RWPE2 (cell line): ENCODE data around the gene ZNF428.

Source experiments
- ATAC-seq: fragments of 200-7000 bp; cut with Tn5 transposase; 3 replicates; pipeline ENCODE4 v1.9.1; 2021; ENCODE audit warnings: low read depth
- DNase-seq: peaks from one replicate; pipeline ENCODE4 v3.0.0-alpha.2; 2020; ENCODE audit warnings: low spot score
- H3K27ac ChIP-seq: fragments of 450-650 bp; 2 replicates; pipeline ENCODE4 v1.5.1; 2017; ENCODE audit warnings: mild to moderate bottlenecking; ENCODE audit not compliant: poor library complexity, severe bottlenecking
- H3K27me3 ChIP-seq: fragments of 250-450 bp; sonication (Bioruptor Pico); 2 replicates; pipeline ENCODE4 v1.5.1; 2021; ENCODE audit warnings: mild to moderate bottlenecking, moderate library complexity; ENCODE audit not compliant: insufficient read depth, poor library complexity, severe bottlenecking
- H3K36me3 ChIP-seq: fragments of 250-450 bp; sonication (Bioruptor Pico); 2 replicates; pipeline ENCODE4 v1.5.1; 2020; ENCODE audit warnings: low read depth, mild to moderate bottlenecking, moderate library complexity
- H3K4me1 ChIP-seq: fragments of 250-450 bp; sonication (Bioruptor Pico); 2 replicates; pipeline ENCODE4 v1.5.1; 2021; ENCODE audit warnings: mild to moderate bottlenecking, moderate library complexity; ENCODE audit not compliant: insufficient read depth, poor library complexity, severe bottlenecking
- H3K4me3 ChIP-seq: fragments of 250-450 bp; sonication (Bioruptor Pico); 2 replicates; pipeline ENCODE4 v1.5.1; 2021; ENCODE audit warnings: mild to moderate bottlenecking, moderate library complexity; ENCODE audit not compliant: severe bottlenecking
- H3K9me3 ChIP-seq: fragments of 250-450 bp; sonication (Bioruptor Pico); 2 replicates; pipeline ENCODE4 v1.5.1; 2021; ENCODE audit warnings: mild to moderate bottlenecking, moderate library complexity; ENCODE audit not compliant: severe bottlenecking
- CTCF ChIP-seq: fragments of 450-650 bp; IDR thresholded peaks from one replicate; pipeline ENCODE4 v1.5.1; 2017; ENCODE audit warnings: mild to moderate bottlenecking, moderate library complexity; ENCODE audit not compliant: poor library complexity, severe bottlenecking

ZNF428 gene

DNA sequence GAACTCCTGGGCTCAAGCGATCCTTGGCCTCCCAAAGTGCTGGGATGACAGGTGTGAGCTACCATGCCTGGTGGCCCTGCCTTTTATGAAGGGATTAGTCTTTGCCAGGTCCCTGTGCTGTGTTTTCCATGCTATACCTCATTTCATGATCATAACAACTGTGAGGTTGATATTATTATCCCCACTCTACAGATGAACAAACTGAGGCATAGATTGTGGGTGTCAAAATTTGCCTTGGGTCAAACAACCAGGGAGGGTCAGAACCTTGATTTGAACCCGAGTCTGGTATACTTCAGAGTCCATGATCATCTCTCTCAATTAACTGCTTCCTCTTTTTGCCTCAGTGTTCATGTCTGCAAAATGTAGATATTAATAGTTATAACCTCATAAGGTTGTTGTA, 36.9 kb downstream of the ZNF428 start:
- no peak overlapping the region for H3K27ac ChIP-seq
- H3K9me3 ChIP-seq: no peaks in the 10 kb centered on the region
- DNase-seq (no peak), ATAC-seq (no peak)
- no peak for TF ChIP-seq CTCF
- no peaks in the 10 kb centered on the region for H3K27me3 ChIP-seq
- H3K4me1 ChIP-seq: no peaks in the 10 kb centered on the region
- H3K36me3 ChIP-seq: no peaks in the 10 kb centered on the region
- H3K4me3 ChIP-seq: no peak overlapping the region

- H3K27ac ChIP-seq: no peak overlapping the region
- no peaks in the 10 kb centered on the region for H3K36me3 ChIP-seq
- no peak for TF ChIP-seq CTCF
- peaks cover 1% of the 10 kb centered on the region for H3K4me1 ChIP-seq
- DNase-seq (no peak), ATAC-seq (no peak)
- no peak overlapping the region for H3K4me3 ChIP-seq
- no peaks in the 10 kb centered on the region for H3K9me3 ChIP-seq
- H3K27me3 ChIP-seq: no peaks in the 10 kb centered on the region
Measured at GRCh38 chr19:43581467-43581866, 38.0 kb downstream of the ZNF428 start.

GRCh38 chr19:43578787-43579186, 40.6 kb downstream of the ZNF428 start:
- H3K27ac ChIP-seq: no peak overlapping the region
- no peak for TF ChIP-seq CTCF
- ATAC-seq (no peak), DNase-seq (no peak)
- no peak overlapping the region for H3K4me3 ChIP-seq
- no peaks in the 10 kb centered on the region for H3K9me3 ChIP-seq
- peaks cover 4% of the 10 kb centered on the region for H3K36me3 ChIP-seq
- H3K27me3 ChIP-seq: no peaks in the 10 kb centered on the region
- peaks cover 9% of the 10 kb centered on the region for H3K4me1 ChIP-seq

DNA sequence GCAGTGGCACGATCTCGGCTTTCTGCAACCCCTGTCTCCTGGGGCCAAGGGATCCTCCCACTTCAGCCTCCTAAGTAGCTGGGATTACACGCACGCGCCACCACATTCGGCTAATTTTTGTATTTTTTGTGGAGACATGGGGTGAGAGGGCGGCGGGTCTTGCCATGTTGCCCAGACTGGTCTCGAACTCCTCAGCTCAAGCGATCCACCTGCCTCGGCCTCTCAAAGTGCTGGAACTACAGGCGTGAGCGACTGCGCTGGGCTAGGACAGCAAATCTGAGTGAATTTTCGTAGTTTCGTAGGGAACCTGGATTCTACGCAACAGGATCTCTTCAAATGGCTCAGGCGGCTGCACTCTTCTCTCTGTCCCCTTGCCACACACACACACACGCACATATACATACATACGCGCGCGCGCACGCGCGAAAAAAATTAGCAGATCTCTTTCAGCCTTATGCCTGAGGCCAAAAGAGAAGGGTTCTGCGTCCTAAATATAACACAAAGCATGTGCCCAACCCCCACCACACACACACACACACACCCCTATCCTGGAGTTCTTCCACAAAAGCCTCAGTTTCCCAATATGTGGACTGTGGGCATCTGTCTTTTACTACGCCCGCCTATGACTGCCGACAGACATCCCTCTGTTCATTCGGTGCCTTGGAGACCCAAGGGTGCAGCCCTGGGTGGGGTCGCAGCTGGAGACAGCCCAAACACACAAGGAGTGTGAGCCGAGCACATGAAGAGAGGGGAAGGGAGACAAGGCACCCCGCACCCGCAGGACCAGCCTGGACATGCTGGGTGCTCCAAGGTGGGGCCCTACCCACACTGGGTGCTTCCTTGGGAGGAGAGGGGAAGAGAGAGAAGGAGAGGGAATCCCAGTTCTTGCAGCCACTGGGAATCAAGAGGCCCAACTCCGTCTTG, 43.2 kb downstream of the ZNF428 start:
- H3K36me3 ChIP-seq: peaks cover 16% of the 10 kb centered on the region
- H3K27me3 ChIP-seq: no peaks in the 10 kb centered on the region
- ATAC-seq (no peak), DNase-seq (no peak)
- no peaks in the 10 kb centered on the region for H3K9me3 ChIP-seq
- TF ChIP-seq CTCF: no peak
- no peak overlapping the region for H3K27ac ChIP-seq
- peak overlapping the region; percentile 65 for H3K4me3 ChIP-seq
- H3K4me1 ChIP-seq: peaks cover 9% of the 10 kb centered on the region
